ENCODE results near the gene CREB3L2.
"Not testable (repeated sequence)": the region's sequence is repeated elsewhere in the genome, so short reads cannot be mapped to it uniquely, and the experiment has no call there.

The CREB3L2 gene

DNA sequence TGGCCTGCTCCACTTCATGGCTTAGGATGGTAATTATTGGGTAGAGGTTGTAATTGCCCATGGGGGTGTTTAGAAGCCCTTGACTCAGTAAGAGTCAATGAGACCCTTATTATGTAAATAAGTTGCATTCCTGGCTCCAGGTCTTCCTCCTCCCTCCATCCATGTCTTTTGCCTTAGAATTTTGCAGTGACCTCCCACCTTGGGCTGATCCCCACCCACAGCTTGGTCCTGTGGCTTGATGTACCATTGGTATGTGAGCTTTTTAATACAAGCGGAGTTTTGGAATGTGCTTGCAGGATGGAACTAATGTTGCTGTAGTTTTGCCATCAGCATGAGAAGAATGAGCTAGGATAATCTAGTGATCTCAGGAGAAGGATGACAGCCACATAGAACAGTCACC is 81.9 kb downstream of the CREB3L2 start:
- ChIA-PET CTCF (interaction anchor here (0.9 to 1.5 kb wide), 2 partner anchors 18 to 89 kb away, joined by 3 read pairs; no protein-coding TSS in a partner anchor), POLR2A (no interaction called here)
- DNase-seq (ENCODE audit: extremely low spot score), result no peak
- TF ChIP-seq BHLHE40 (IDR thresholded peaks at IDR 0.05; ENCODE audit: borderline replicate concordance), result no peak
- no peak for TF ChIP-seq LEF1 (IDR thresholded peaks at IDR 0.05; ENCODE audit: borderline replicate concordance)

DNA sequence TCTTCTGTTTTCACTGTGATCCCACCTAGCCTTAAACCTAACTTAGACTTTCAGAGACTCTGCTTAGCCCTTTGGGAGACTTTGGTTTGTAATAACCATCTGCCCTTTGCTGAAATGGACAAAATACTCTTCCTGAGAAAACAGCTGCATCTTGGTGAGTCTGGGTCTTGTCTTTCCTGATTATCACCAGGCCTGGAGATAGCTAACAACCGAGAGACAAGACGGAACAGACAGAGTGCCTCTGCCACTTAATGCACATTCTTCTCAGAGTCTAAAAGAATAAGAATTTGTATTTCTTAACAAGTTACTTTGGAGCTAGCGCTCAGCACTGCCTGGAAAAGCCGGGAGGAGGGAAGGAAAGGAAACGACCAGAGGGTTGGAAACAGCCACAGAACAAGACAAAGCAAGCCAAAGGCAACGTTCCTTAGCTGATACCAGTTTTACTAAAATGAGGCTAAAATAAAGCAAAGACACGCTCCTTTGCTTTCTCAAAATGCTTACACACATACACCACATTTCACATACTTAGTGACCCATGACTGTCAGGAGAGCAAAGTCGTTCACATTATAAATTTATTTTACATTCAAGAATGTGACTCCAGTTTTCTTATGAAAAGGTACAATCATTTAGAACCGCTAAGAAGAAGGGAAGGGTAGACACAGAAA is 84.8 kb downstream of the CREB3L2 start:
- ChIA-PET CTCF (no interaction called here), POLR2A (interaction anchor here (1.1 kb wide), 1 partner anchor 75 kb away, joined by 3 read pairs; no protein-coding TSS in a partner anchor)
- no peak for DNase-seq (ENCODE audit: extremely low spot score)
- TF ChIP-seq NFRKB (IDR thresholded peaks at IDR 0.05) (no peak), ARNT (IDR thresholded peaks at IDR 0.05) (no peak), LEF1 (IDR thresholded peaks at IDR 0.05; ENCODE audit: borderline replicate concordance) (no peak), SUZ12 (IDR thresholded peaks at IDR 0.05) (no peak), L3MBTL2 (conservative IDR thresholded peaks at IDR 0.05) (no peak), HDGF (IDR thresholded peaks at IDR 0.05; ENCODE audit: borderline replicate concordance) (no peak), CTBP1 (IDR thresholded peaks at IDR 0.05; ENCODE audit: borderline replicate concordance) (no peak), FOXM1 (IDR thresholded peaks at IDR 0.05; ENCODE audit: borderline replicate concordance) (no peak), FOXA1 (IDR thresholded peaks at IDR 0.05) (no peak), TARDBP (IDR thresholded peaks at IDR 0.05) (no peak), PKNOX1 (IDR thresholded peaks at IDR 0.05) (no peak), ZNF384 (IDR thresholded peaks at IDR 0.05) (no peak), SP1 (IDR thresholded peaks at IDR 0.05) (no peak)

- TF ChIP-seq ZNF384 (IDR thresholded peaks at IDR 0.05), result no peak
- TF ChIP-seq PKNOX1 (IDR thresholded peaks at IDR 0.05), result no peak
- no peak for TF ChIP-seq NFRKB (IDR thresholded peaks at IDR 0.05)
- no peak for TF ChIP-seq HDGF (IDR thresholded peaks at IDR 0.05; ENCODE audit: borderline replicate concordance)
- TF ChIP-seq SP1 (IDR thresholded peaks at IDR 0.05), result no peak
- TF ChIP-seq CTBP1 (IDR thresholded peaks at IDR 0.05; ENCODE audit: borderline replicate concordance), result no peak
- no peak for TF ChIP-seq SUZ12 (IDR thresholded peaks at IDR 0.05)
- TF ChIP-seq FOXK2 (IDR thresholded peaks at IDR 0.05), result no peak
- DNase-seq (ENCODE audit: extremely low spot score), result no peak
- POLR2A ChIA-PET, result interaction anchor here (1.1 kb wide), 1 partner anchor 75 kb away, joined by 3 read pairs; no protein-coding TSS in a partner anchor
- CTCF ChIA-PET, result no interaction called here
Observed at GRCh38 chr7:137916564-137916963, 85.3 kb downstream of the CREB3L2 start.

- CTCF ChIA-PET, result interaction anchor here (0.7 to 1.0 kb wide), 3 partner anchors 12 to 88 kb away, joined by 3 to 4 read pairs (median 3); partner anchors contain the start of gene CREB3L2
- TF ChIP-seq HDGF (IDR thresholded peaks at IDR 0.05; ENCODE audit: borderline replicate concordance) (no peak), ZNF384 (IDR thresholded peaks at IDR 0.05) (no peak), SP1 (IDR thresholded peaks at IDR 0.05) (no peak), ELF4 (IDR thresholded peaks at IDR 0.05) (no peak), ARNT (IDR thresholded peaks at IDR 0.05) (no peak), SUZ12 (IDR thresholded peaks at IDR 0.05) (no peak), CTBP1 (IDR thresholded peaks at IDR 0.05; ENCODE audit: borderline replicate concordance) (no peak), NFRKB (IDR thresholded peaks at IDR 0.05) (no peak), FOXM1 (IDR thresholded peaks at IDR 0.05; ENCODE audit: borderline replicate concordance) (no peak), FOXA1 (IDR thresholded peaks at IDR 0.05) (no peak), BHLHE40 (IDR thresholded peaks at IDR 0.05; ENCODE audit: borderline replicate concordance) (no peak), L3MBTL2 (conservative IDR thresholded peaks at IDR 0.05) (no peak), LEF1 (IDR thresholded peaks at IDR 0.05; ENCODE audit: borderline replicate concordance) (no peak), FOXK2 (IDR thresholded peaks at IDR 0.05) (no peak), PKNOX1 (IDR thresholded peaks at IDR 0.05) (no peak), TARDBP (IDR thresholded peaks at IDR 0.05) (no peak)
- DNase-seq (ENCODE audit: extremely low spot score), result no peak
- POLR2A ChIA-PET, result no interaction called here
Observed at GRCh38 chr7:137915266-137915665, 86.6 kb downstream of the CREB3L2 start.

GRCh38 chr7:137913985-137914384 is 87.9 kb downstream of the CREB3L2 start:
- DNase-seq (ENCODE audit: extremely low spot score), result no peak
- ChIA-PET POLR2A (no interaction called here), CTCF (interaction anchor here (0.8 kb wide), 1 partner anchor 10 kb away, joined by 3 read pairs; no protein-coding TSS in a partner anchor)
- TF ChIP-seq HDGF (IDR thresholded peaks at IDR 0.05; ENCODE audit: borderline replicate concordance) (no peak), LEF1 (IDR thresholded peaks at IDR 0.05; ENCODE audit: borderline replicate concordance) (no peak), ZNF384 (IDR thresholded peaks at IDR 0.05) (no peak), FOXM1 (IDR thresholded peaks at IDR 0.05; ENCODE audit: borderline replicate concordance) (no peak), ARNT (IDR thresholded peaks at IDR 0.05) (no peak)

DNA sequence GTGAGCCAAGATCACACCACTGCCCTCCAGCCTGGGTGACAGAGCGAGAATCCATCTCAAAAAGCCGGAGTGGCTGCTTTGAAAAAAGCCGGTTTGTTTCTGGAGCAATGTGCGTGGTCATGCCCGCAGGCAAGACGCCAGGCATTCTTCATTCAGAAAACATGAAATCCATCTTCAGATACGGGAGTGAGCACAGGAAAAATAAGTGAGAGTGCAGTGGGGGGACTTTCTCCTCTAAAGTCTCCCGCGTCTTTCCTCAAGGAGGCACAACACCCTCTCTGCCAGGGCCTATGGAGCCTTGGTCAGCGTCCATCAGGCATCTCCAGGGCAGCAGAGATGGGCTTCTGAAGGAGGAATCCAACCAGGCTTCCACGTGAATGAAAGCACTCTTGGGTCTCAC is 92.8 kb downstream of the CREB3L2 start:
- no peak for TF ChIP-seq FOXM1 (IDR thresholded peaks at IDR 0.05; ENCODE audit: borderline replicate concordance)
- no peak for TF ChIP-seq TARDBP (IDR thresholded peaks at IDR 0.05)
- ChIA-PET POLR2A (no interaction called here), CTCF (no interaction called here)
- no peak for DNase-seq (ENCODE audit: extremely low spot score)

GRCh38 chr7:137908106-137908505 is 93.8 kb downstream of the CREB3L2 start:
- ChIA-PET CTCF (no interaction called here), POLR2A (no interaction called here)
- TF ChIP-seq FOXK2 (IDR thresholded peaks at IDR 0.05) (no peak), BHLHE40 (IDR thresholded peaks at IDR 0.05; ENCODE audit: borderline replicate concordance) (no peak), SUZ12 (IDR thresholded peaks at IDR 0.05) (no peak), FOXM1 (IDR thresholded peaks at IDR 0.05; ENCODE audit: borderline replicate concordance) (no peak), CTBP1 (IDR thresholded peaks at IDR 0.05; ENCODE audit: borderline replicate concordance) (no peak), ELF4 (IDR thresholded peaks at IDR 0.05) (no peak), TARDBP (IDR thresholded peaks at IDR 0.05) (no peak), L3MBTL2 (conservative IDR thresholded peaks at IDR 0.05) (no peak), FOXA1 (IDR thresholded peaks at IDR 0.05) (no peak), SP1 (IDR thresholded peaks at IDR 0.05) (no peak), LEF1 (IDR thresholded peaks at IDR 0.05; ENCODE audit: borderline replicate concordance) (no peak), PKNOX1 (IDR thresholded peaks at IDR 0.05) (no peak), HDGF (IDR thresholded peaks at IDR 0.05; ENCODE audit: borderline replicate concordance) (no peak), NFRKB (IDR thresholded peaks at IDR 0.05) (no peak), ARNT (IDR thresholded peaks at IDR 0.05) (no peak), ZNF384 (IDR thresholded peaks at IDR 0.05) (no peak)
- DNase-seq (ENCODE audit: extremely low spot score), result no peak

DNA sequence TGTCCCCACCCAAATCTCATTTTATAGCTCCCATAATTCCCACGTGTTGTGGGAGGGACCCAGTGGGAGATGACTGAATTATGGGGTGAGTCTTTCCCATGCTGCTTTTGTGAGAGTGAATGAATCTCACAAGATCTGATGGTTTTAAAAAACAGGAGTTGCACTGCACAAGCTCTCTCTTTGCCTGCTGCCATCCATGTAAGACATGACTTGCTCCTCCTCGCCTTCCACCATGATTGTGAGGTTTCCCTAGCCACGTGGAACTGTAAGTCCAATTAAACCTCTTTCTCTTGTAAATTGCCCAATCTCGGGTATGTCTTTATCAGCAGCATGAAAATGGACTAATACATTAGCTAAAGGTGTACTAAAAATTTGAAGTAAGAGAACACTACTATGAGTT is 95.2 kb downstream of the CREB3L2 start:
- CTCF ChIA-PET, result interaction anchor here (4.4 kb wide), 1 partner anchor 96 kb away, joined by 26 read pairs; the partner anchor contains the start of gene CREB3L2
- POLR2A ChIA-PET; DNase-seq (ENCODE audit: extremely low spot score): not testable (repeated sequence)

Measured in HEK293T (cell line).